Activated CD4-positive, alpha-beta T cell treated with anti-CD3 and anti-CD28 coated beads, Interleukin-2, amount 50 U/mL, for 16 hours (primary cell): ENCODE data around the gene PCF11.
A peak's percentile ranks its signal among the peaks of the same experiment; 100 is the strongest.
"Not testable (repeated sequence)": the region's sequence is repeated elsewhere in the genome, so short reads cannot be mapped to it uniquely, and the experiment has no call there.

Experiments used
- DNase-seq: peaks from one replicate; pipeline ENCODE4 v3.0.0-alpha.2; 2020

PCF11 gene, protein sequence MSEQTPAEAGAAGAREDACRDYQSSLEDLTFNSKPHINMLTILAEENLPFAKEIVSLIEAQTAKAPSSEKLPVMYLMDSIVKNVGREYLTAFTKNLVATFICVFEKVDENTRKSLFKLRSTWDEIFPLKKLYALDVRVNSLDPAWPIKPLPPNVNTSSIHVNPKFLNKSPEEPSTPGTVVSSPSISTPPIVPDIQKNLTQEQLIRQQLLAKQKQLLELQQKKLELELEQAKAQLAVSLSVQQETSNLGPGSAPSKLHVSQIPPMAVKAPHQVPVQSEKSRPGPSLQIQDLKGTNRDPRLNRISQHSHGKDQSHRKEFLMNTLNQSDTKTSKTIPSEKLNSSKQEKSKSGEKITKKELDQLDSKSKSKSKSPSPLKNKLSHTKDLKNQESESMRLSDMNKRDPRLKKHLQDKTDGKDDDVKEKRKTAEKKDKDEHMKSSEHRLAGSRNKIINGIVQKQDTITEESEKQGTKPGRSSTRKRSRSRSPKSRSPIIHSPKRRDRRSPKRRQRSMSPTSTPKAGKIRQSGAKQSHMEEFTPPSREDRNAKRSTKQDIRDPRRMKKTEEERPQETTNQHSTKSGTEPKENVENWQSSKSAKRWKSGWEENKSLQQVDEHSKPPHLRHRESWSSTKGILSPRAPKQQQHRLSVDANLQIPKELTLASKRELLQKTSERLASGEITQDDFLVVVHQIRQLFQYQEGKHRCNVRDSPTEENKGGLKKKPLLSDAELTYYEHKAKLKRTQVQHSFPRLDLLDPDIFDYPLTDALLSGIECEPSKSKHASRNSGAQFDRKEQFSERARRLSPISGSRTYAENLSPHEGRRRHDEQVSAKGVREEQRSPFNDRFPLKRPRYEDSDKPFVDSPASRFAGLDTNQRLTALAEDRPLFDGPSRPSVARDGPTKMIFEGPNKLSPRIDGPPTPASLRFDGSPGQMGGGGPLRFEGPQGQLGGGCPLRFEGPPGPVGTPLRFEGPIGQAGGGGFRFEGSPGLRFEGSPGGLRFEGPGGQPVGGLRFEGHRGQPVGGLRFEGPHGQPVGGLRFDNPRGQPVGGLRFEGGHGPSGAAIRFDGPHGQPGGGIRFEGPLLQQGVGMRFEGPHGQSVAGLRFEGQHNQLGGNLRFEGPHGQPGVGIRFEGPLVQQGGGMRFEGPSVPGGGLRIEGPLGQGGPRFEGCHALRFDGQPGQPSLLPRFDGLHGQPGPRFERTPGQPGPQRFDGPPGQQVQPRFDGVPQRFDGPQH (N-terminal part only)

DNA sequence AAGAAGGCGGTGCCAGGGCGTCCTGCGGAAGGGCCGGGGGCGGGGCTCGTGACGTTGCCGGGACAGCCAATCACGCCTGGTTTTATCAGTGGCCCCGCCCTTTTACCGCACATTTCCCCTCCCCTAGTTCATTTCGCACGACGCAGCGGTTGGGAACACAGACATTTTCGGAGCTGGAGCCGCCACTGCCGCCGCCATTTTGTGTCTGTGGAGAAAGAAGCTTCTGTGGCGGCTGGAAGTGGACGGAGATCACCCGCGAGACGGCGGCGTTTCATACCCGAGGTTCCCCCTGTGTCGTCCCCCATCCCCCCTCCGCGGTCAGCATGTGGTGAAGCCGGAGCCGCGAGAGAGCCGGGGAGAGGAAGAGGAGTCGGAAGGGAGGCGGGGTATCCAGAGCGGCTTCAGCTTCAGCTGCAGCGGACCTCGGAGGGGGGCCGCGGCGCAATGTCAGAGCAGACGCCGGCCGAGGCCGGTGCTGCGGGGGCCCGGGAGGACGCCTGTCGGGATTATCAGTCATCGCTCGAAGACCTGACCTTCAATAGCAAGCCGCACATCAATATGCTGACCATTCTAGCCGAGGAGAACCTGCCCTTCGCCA is at the start of gene PCF11:
Gene PCF11, plus strand, starts transcription at position 136 of the 598 bp plus-strand sequence. Its CDS starts 309 bp downstream, at position 445.
- no peak for DNase-seq

DNA sequence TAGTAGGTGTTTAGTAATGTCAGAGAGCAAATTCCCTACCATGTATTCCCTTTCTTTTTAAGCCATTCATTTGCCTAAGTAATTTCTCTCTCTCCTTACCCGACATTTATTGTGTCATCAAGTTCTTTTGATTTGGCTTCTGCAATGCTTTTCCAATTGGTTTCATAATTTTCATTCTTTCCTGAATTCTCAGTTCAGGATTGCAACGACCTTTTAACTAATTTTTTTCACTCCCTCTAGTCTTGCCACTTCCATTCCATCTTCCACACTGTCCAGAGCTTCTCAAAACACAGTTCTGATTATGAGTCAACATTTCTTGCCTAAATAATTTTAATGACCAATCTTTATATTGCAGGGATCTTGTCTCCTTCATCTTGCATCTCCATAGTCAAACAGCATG is 44.0 kb upstream of the PCF11 start:
- DNase-seq: no peak

DNA sequence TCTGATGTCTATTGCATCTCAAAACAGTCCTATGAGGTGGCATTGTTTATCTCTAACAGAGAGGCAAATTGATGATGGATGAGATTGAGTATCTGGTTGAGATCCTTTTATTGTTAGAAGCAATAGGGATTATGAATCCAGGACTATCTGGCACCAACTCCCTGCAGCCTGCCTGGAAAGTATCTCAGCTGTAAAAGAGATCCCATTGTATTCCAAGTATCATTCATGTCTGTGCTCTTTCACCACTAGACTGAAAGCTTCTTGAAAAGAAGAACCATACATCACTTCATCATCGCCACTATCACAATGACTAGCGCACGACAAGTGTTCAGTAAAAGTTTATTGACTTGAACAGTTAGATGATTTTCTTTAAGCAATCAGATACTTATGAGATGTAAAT is 41.9 kb upstream of the PCF11 start:
- DNase-seq: no peak

DNA sequence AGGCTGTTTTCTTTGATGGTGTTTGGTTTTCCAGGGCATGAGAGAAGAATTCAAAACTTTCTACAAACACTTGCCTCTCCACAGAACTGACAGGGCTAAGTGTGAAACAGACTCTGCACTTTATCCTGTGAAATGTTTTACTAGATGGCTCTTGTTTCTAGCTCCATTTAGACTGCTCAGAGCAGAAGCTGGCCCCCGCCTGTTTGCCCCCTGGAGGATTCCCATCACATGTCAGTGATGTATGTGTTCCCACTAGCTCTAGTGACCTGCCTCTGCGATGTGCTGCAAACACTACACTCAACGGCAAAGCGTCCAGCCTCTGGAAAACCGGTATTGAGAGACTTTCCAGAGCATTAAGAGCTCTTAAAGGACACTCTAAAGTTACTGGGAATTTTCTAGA is 41.4 kb upstream of the PCF11 start:
- no peak for DNase-seq

DNA sequence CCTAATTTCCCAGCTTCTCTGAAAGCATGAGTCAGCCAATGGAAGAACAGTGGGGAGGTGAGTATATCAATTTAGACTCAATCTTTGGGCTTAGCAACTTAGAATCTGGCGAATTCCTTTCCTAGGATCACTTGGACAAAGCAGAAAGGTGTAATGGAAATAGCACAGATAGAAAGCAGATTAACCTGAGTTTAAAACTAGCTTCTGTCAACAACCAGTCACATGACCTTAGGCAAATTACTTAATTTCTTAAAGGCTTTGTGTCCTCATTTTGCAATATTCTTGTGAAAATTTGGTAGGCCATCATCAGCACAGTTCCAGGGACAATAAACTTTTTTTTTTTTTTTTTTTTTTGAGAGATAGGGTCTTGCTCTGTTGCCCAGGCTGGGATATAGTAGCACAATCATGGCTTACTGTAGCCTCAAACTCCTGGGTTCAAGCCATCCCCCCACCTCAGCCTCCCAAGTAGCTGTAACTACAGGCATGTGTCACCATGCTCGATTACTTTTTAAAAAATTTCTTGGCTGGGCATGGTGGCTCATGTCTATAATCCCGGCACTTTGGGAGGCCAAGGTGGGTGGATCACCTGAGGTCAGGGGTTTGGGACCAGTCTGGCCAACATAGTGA is 40.8 kb upstream of the PCF11 start:
- no peak for DNase-seq

DNA sequence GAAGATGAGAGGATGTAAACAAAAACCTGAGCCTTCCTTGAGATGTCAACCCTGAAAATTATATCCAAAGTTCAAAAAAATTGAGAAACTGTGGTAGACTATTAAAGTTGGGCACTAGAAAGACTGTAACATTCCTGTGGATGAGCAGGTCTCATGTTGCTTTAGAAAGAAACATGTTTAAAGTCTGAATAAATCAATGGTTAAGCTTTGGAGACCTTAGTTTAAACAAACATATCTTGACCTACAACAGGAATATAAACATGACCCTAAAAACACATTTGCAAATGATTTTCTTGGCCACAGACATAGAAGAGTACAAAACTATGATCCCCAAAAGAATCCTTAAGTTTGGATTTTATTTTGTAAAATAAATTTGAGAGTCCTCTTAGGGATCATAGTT is 38.1 kb upstream of the PCF11 start:
- DNase-seq: no peak

DNA sequence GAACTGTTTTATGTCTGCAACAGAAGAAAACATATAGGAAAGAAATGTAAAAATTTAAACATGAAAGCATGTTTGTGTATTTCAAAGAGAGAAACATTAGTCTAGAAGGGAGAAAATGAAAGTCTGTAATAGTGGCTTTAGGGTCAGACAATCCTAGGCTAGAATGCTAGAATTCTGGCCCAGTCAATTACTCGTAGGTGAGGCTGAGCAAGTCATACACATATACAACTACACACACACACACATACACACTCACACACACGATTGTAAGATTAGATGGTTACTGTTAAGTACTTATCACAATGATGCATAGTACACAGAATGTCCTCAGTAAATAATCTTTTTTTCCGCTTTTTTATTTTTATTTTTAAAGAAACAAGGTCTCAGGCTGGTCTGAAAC is 37.7 kb upstream of the PCF11 start:
- DNase-seq: no peak

DNA sequence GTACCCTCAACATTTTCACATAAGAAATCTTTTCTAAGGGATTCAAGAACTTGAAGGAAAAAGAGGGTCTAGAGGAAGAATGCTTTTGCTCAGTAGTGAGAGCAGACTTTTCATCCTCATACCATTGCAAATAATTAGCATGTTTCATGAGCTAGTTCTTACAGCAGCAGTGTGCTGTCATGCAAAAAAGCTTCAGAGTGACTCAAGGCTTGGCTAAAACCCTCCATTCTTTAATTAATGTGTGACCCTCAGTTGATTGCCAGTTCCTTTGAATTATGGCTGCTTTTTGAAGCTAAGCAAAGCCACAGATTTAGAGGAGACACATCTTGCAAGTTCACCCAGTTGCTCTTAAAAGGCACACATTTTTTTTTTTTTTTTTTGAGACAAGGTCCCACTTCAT is 36.6 kb upstream of the PCF11 start:
- DNase-seq: no peak

DNA sequence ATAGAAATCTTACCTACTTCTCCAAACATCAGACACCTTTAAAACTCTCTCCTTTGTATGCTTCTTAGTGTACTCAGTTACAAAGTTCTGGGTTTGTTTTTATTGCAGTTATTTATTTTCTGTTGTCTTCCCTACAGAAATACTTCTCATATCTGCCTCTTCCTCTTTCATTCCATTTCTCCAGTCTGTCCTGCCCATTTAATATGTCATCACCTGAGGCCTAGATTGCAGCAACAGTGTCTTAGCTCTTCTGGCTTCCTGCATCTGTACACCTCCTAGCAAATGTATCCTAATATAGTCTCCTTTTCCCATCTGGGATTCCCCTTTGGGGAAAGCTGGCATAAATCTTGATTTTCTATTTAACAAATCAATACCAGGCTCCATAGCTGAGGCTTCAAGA is 34.9 kb upstream of the PCF11 start:
- DNase-seq: no peak

DNA sequence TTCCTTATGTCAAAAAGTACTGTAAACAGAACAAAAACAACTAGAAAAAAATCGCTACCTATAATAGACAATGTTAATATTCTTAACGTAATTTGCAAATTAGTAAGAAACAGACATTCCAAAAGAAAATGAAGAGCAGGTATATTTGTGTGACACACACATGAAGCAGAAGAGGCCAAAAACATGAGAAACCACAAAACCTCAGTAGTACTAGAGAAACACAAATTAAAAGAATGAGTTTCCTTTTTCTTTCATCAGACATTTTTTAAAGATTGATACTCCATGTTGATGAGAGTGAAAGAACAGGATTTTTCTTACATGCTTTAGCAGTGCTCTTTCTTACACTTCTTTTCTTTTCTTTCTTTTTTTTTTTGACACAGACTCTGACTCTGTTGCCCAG is 34.2 kb upstream of the PCF11 start:
- DNase-seq: no peak

DNA sequence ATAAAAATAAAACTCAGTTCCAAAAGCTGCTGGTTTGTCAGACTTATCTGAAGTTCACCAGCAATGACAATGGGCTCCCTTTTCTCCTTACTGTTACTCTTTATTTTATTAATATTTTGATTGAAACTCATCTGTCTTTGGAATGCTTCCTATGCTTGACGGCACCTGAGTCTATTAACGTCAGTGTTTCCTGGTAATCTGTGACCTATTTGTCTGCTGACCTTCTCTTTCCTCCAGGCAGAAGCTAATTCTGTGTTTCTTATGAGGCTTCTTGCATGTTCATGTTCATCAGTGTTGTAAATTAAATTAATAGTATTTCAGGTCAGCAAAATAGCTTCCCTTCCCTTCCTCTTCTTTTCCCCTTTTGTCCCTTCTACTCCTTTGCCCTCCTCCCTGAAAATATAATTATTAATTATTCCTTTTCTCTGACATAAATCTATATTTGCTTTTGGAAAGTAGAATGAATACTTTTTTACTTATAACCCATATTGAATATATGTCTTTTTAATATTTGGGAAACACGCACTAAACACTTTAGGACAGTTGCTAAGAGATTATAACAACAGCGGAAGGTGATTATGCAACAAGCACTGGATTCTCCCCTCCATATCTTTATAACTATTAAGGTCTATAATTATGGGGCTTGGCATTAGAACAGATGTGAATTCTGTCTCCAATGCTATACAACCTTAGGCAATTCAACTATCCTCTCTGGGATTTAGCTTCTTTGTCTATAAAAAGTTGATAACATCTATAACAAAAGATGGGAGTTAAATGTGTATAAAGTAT is 32.1 kb upstream of the PCF11 start:
- no peak for DNase-seq

DNA sequence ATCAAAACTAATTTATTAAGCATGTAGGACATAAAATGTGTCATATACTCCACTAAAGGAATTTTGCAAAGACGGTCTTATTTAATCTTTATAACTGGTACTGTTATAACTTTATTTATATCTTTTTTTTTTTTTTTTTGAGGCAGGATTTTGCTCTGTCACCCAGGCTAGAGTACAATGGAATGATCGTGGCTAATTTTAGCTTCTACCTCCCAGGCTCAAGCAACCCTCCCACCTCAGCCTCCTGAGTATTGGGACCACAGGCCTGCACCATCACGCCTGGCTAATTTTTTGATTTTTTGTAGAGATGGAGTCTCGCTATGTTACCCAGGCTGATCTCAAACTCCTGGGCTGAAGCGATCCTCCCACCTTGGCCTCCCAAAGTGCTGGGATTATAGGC is 31.4 kb upstream of the PCF11 start:
- DNase-seq: no peak

DNA sequence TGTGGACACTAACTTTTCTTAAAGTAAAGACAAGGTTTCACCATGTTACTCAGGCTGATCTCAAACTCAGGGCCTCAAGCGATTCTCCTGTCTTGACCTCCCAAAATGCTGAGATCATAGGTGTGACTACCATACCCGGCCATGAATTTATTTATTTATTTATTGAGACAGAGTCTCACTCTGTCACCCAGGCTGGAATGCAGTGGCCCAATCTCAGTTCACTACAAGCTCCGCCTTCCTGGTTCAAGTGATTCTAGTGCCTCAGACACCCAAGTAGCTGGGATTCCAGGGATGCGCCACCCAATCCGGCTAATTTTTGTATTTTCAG is 29.7 kb upstream of the PCF11 start:
- DNase-seq: no peak

DNA sequence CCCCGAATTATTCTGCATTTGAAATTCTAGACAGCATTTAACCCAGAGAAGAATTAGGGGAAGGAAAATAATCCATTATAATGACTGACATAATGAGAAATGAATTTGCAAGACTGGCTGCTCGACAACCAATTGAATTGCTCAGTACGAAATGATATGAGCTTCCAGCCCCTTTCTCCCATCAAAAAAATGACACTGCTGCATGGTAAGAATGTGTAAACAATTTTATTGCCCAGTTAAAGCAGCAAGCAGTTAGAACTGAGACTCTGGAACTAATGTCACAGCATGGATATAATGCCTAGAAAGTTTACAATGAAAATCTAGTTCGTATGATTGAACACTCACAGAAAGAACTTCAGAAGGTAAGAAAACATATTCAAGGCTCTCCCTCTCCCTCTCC is 24.7 kb upstream of the PCF11 start:
- no peak for DNase-seq

DNA sequence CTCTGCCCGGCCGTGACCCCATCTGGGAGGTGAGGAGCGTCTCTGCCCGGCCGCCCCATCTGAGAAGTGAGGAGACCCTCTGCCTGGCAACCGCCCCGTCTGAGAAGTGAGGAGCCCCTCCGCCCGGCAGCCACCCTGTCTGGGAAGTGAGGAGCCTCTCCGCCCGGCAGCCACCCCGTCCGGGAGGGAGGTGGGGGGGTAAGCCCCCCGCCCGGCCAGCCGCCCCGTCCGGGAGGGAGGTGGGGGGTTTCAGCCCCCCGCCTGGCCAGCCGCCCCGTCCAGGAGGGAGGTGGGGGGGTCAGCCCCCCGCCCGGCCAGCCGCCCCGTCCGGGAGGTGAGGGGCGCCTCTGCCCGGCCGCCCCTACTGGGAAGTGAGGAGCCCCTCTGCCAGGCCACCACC is 23.7 kb upstream of the PCF11 start:
- not testable (repeated sequence) for DNase-seq

DNA sequence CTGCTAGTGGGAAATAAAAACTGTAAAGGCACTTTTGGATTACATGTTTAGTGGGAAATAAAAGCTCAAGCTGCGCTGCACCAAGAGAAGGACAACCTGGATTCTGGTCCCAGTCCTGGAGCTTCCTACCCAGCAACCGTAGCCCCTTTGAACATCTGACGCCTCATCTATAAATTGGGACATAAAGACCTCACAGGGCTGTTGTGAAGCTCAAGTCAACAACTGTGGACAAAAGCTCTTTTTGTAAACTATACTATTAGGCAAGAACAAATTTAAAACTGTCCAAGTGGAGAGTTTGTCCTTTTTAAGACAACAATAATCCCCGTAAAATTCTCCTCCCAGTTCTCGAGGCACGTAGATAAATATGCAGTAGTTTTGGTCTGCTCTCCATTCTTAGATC is 17.6 kb upstream of the PCF11 start:
- no peak for DNase-seq

DNA sequence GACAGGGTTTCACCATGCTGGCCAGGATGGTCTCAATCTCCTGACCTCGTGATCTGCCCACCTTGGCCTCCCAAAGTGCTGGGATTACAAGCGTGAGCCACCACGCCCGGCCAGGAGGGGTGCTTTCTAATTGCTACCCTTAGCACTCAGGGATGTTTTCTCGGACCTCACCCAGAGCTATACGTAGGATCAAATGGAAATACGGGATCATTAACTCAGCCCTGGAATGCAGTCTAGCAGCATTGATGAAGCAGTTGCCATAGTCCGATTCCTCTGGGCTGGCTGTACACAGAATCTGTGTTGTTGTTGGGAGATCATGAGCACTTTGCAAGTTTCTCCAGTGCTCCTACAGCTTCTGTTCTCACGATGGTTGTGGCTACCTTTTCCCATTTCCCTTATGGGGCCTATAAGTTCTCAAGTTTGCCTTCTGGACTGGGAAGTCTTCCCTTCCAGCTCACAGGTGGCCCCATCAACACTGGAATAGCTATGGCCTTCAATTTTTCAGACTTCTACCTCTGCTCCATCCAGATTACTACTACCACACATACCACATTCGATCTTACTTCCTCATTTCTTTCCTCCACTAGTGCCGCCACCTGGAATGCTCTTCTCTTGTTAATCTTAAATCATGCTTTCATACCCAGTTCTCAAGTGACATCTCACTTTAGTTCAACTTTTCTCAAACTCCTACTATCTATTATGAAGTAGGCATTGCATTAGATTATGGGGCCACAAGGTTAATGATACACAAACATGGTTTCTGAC is 16.1 kb upstream of the PCF11 start:
- no peak for DNase-seq

DNA sequence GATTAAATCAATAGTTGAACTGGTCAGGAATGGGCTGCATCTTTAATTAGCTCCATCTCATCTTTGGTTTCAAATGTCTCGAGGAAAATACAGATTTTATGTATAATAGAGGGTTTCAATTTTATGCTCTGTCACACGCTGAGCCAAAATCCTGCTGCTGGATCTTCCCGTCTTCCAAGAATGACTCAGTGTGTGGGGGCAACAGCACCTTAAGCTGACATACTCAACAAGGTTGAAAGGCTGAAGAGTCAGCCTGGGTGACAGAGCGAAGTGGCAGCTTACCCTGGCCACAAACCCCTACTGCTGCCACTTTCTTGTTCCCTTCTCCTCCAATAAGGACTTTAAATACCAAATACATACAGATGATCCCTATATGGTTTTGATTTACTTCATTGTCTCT is 9.0 kb upstream of the PCF11 start:
- DNase-seq: no peak

DNA sequence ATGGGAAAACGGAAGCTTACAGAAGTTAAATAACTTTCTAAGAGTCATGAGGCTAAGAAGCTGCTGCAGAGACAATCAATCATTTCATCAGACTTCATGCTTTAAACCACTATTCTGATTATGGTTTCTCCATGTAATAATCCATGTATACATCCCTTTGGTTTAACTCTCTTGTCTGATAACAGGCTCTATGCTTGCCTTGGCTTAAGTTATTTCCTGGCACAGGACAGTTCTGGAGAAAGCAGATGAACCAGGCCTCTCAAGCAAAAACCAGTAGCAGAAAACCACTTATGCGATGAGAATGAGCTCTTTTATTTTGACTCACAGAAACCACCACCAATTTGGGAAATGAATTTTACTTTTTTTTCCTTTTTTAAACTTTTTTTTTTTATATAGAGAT is 6.5 kb upstream of the PCF11 start:
- DNase-seq: peak; percentile 39

DNA sequence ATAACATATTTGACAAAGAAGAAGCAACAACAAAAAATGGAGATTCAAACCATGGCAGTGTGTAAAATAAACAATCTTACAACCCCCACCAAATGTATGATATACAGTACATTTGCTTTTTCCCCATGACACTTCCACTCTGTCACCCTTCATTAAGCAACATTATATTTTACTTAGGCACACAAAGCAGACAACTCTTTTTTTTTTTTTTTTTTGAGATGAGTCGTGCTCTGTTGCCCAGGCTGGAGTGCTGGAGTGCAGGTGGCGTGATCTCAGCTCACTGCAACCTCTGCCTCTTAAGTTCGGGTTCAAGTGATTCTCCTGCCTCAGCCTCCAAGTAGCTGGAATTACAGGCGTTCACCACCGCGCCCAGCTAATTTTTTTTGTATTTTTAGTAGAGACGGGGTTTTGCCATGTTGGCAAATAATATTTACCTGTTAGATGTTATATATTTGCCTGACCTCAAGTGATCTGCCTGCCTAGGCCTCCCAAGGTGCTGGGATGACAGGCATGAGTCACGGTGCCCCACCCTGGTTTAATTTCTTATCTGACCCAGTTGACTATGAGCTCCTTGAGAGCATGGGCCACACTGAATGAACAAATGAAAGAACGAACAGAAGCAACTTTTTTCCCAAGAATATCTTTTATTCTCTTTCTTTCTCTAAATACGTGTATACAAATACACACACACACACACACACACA is 5.5 kb upstream of the PCF11 start:
- DNase-seq: no peak
